HCT116 (cell line): ENCODE measurements around the gene PRICKLE2. TPM values are rescaled to one million over a fixed set of nuclear protein-coding genes. Genes with fewer than 3 reads are reported as not detected.

Experiments
- ATAC-seq: fragments of 200-7000 bp; cut with Tn5 transposase; 2 replicates; pipeline ENCODE4 v1.9.1; 2020; ENCODE audit warnings: mild to moderate bottlenecking, moderate library complexity
- BruUV-seq: library from RNA; stranded (reverse); fragments of 400-500 nt; replicated peaks from 2 replicates; lab custom pipeline; 2021; lab: Mats Ljungman, UMichigan
- CTCF ChIA-PET: fragments of 300-600 bp; sonication (Branson Sonifier 250); formaldehyde crosslinking; loops from one replicate; lab custom pipeline; 2021; ENCODE audit warnings: antibody characterized with exemption; lab: Charles Lee
- POLR2A ChIA-PET: fragments of 300-600, 350-600 bp; sonication (Branson Sonifier 250); formaldehyde crosslinking; loops from one replicate; lab custom pipeline; 2021; ENCODE audit warnings: antibody characterized with exemption; lab: Charles Lee
- RAD21 ChIA-PET, 2 experiments: fragments of 300-600 bp; sonication (Branson Sonifier 250); formaldehyde crosslinking; loops; one replicate each; lab custom pipeline; 2023; ENCODE audit warnings: low total read pairs in 2 of 2; ENCODE audit not compliant: uncharacterized antibody in 2 of 2, unreplicated experiment in 2 of 2, low non-redundant PET in 1 of 2; lab: Charles Lee
- DNase-seq: peaks from one replicate; pipeline ENCODE4 v3.0.0-alpha.2; 2010; ENCODE audit warnings: low read depth, low spot score
- H2AFZ ChIP-seq: fragments of 200-600 bp; shearing (Covaris generic), sonication (generic); 2 replicates; pipeline ENCODE4 v1.6.1; 2017; ENCODE audit warnings: low read depth, mixed run types, mixed read lengths, antibody characterized with exemption, low read length; ENCODE audit not compliant: poor library complexity, severe bottlenecking
- H3K27ac ChIP-seq: 2 replicates; pipeline ENCODE4 v1.5.1; 2012; ENCODE audit warnings: low read depth, low read length
- H3K27me3 ChIP-seq: fragments of 200-600 bp; sonication (generic); 2 replicates; pipeline ENCODE4 v1.6.1; 2016; ENCODE audit warnings: mixed run types, low read length, mixed read lengths; ENCODE audit not compliant: insufficient read depth
- H3K36me3 ChIP-seq, 2 experiments: fragments of 200-500 bp in 1 of 2; fragments of 200-600 bp in 1 of 2; sonication (Bioruptor generic) in 1 of 2; sonication (generic) in 1 of 2; 2 replicates each; pipeline versions ENCODE4 v1.5.1 to v1.6.1; 2014 to 2016; ENCODE audit warnings: low read length in 2 of 2, inconsistent platforms in 1 of 2, mixed read lengths in 1 of 2, mixed run types in 1 of 2; ENCODE audit not compliant: insufficient read depth in 2 of 2, control insufficient read depth in 1 of 2
- H3K4me1 ChIP-seq, 2 experiments: fragments of 200-600 bp in 1 of 2; sonication (generic) in 1 of 2; 2 replicates each; pipeline versions ENCODE4 v1.5.1 to v1.6.1; 2012 to 2017; ENCODE audit warnings: low read length in 2 of 2, inconsistent platforms in 1 of 2, mild to moderate bottlenecking in 1 of 2, mixed read lengths in 1 of 2, mixed run types in 1 of 2, moderate library complexity in 1 of 2; ENCODE audit not compliant: insufficient read depth in 2 of 2, control insufficient read depth in 1 of 2
- H3K4me2 ChIP-seq: fragments of 200-600 bp; sonication (generic); 2 replicates; pipeline ENCODE4 v1.6.1; 2017; ENCODE audit warnings: mixed run types, low read length, mixed read lengths
- H3K4me3 ChIP-seq, 2 experiments: fragments of 200-600 bp in 1 of 2; sonication (generic) in 1 of 2; replicated peaks in 1 of 2; 2 replicates each; pipeline ENCODE4 v1.5.1; 2011 to 2016; ENCODE audit warnings: low read length in 2 of 2, control low read depth in 1 of 2, low read depth in 1 of 2, mild to moderate bottlenecking in 1 of 2, mixed read lengths in 1 of 2, mixed run types in 1 of 2
- H3K79me2 ChIP-seq: fragments of 200-600 bp; sonication (generic); 2 replicates; pipeline ENCODE4 v1.6.1; 2017; ENCODE audit warnings: mild to moderate bottlenecking, mixed run types, low read length, moderate library complexity, mixed read lengths; ENCODE audit not compliant: insufficient read depth
- H3K9ac ChIP-seq: fragments of 200-600 bp; sonication (generic); 2 replicates; pipeline ENCODE4 v1.6.1; 2016; ENCODE audit warnings: low read length, mixed read lengths
- H3K9me2 ChIP-seq: fragments of 200-600 bp; sonication (generic), shearing (Covaris generic); 2 replicates; pipeline ENCODE4 v1.6.1; 2017; ENCODE audit warnings: mixed run types, mild to moderate bottlenecking, moderate library complexity; ENCODE audit not compliant: insufficient read depth
- H3K9me3 ChIP-seq, 2 experiments: fragments of 200-500 bp in 1 of 2; fragments of 200-600 bp in 1 of 2; sonication (Bioruptor generic) in 1 of 2; sonication (generic) in 1 of 2; 2 replicates each; pipeline ENCODE4 v1.6.1; 2014 to 2017; ENCODE audit warnings: low read length in 2 of 2, mixed read lengths in 2 of 2, inconsistent platforms in 1 of 2, low read depth in 1 of 2, mild to moderate bottlenecking in 1 of 2, mixed run types in 1 of 2, moderate library complexity in 1 of 2; ENCODE audit not compliant: control insufficient read depth in 1 of 2, insufficient read depth in 1 of 2
- H4K20me1 ChIP-seq: fragments of 200-600 bp; sonication (generic), shearing (Covaris generic); 2 replicates; pipeline ENCODE4 v1.6.1; 2017; ENCODE audit warnings: mixed run types, mild to moderate bottlenecking, moderate library complexity; ENCODE audit not compliant: insufficient read depth
- CBX3 ChIP-seq: IDR thresholded peaks from 2 replicates; pipeline ENCODE4 v1.6.1; 2012; ENCODE audit warnings: low read depth
- ELF1 ChIP-seq: IDR thresholded peaks from 2 replicates; pipeline ENCODE4 v1.6.1; 2012; ENCODE audit warnings: low read depth, borderline replicate concordance
- EZH2 ChIP-seq: fragments of 200-600 bp; sonication (generic); IDR thresholded peaks from 2 replicates; pipeline ENCODE4 v1.6.1; 2017; ENCODE audit warnings: antibody characterized with exemption, mixed run types
- JUND ChIP-seq: IDR thresholded peaks from 2 replicates; pipeline ENCODE4 v1.6.1; 2012
- SIN3A ChIP-seq: IDR thresholded peaks from 2 replicates; pipeline ENCODE4 v1.6.1; 2012; ENCODE audit warnings: low read depth
- SRF ChIP-seq: IDR thresholded peaks from 2 replicates; pipeline ENCODE4 v1.6.1; 2012; ENCODE audit warnings: low read depth
- YY1 ChIP-seq: IDR thresholded peaks from 2 replicates; pipeline ENCODE4 v1.6.1; 2011; ENCODE audit warnings: low read length, low read depth, moderate library complexity, mild to moderate bottlenecking; ENCODE audit not compliant: insufficient replicate concordance; ENCODE audit errors: extremely low read depth
- ZFX ChIP-seq: fragments of 450-650 bp; IDR thresholded peaks from 2 replicates; pipeline ENCODE4 v1.6.1; 2017
- intact Hi-C: fragments of 100-400 bp; cut with micrococcal nuclease; formaldehyde crosslinking; loops from 2 replicates; pipeline ENCODE4 v1.10.0; 2022
- total RNA-seq: library from RNA; stranded (reverse); gene quantifications from one replicate; pipeline ENCODE4 v1.2.1, GENCODE V29; 2021; ENCODE audit not compliant: unreplicated experiment
- TF ChIP-seq, protein P1 (sequence below), 3 experiments: fragments of 200-600 bp in 1 of 3; sonication (generic) in 1 of 3; IDR thresholded peaks in 2 of 3; conservative IDR thresholded peaks in 1 of 3; 2 replicates each; pipeline ENCODE4 v1.5.1; 2012 to 2017; ENCODE audit warnings: low read depth in 2 of 3, low read length in 2 of 3, antibody characterized with exemption in 1 of 3, borderline replicate concordance in 1 of 3, control low read depth in 1 of 3, mild to moderate bottlenecking in 1 of 3, mixed read lengths in 1 of 3, mixed run types in 1 of 3, moderate library complexity in 1 of 3; ENCODE audit not compliant: insufficient read depth in 1 of 3
- TF ChIP-seq, protein P2 (sequence below): IDR thresholded peaks from 2 replicates; pipeline ENCODE4 v1.6.1; 2012; ENCODE audit warnings: low read depth
- TF ChIP-seq, protein P3 (sequence below): IDR thresholded peaks from 2 replicates; pipeline ENCODE4 v1.6.1; 2012

Gene PRICKLE2
- total RNA-seq, 1 experiment from 2014 or later = 0.05 TPM

DNA sequence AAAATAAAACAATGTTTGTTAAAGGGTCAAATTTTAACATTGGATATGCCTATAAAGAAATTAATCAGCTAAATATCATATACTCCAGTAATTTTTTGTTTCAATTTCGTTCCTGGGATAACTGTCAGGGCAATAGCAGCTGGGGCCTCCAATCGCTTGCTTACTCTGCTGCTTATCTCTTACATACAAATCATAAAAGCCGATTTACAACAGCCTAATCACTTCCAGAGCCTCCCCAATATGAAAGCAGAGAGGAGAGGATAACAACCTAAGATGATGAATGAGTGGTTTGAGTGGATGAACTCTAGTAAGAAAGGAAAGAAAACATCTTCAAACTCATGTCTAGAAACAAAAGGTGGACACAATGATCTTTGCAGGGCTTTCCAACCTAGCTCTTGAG, 121.3 kb downstream of the PRICKLE2 start:
- DNase-seq (no peak), ATAC-seq (no peak)
- H3K79me2 ChIP-seq = no peaks in the 10 kb centered on the region
- H3K4me3 ChIP-seq = no peak overlapping the region
- H3K9me3 ChIP-seq = no peaks in the 10 kb centered on the region
- no peak overlapping the region for H3K27ac ChIP-seq
- no TSS peak for BruUV-seq
- H2AFZ ChIP-seq = no peak overlapping the region
- H3K4me1 ChIP-seq = no peaks in the 10 kb centered on the region
- ChIA-PET RAD21 (no interaction called here), CTCF (no interaction called here), POLR2A (no interaction called here)
- no peak overlapping the region for H3K4me2 ChIP-seq
- intact Hi-C loops = no loop called here
- no peak overlapping the region for H3K9ac ChIP-seq
- TF ChIP-seq CBX3 (no peak), ELF1 (no peak), EZH2 (no peak), JUND (no peak), YY1 (no peak), SRF (no peak), SIN3A (no peak), ZFX (no peak)
- TF ChIP-seq, protein P1, sequence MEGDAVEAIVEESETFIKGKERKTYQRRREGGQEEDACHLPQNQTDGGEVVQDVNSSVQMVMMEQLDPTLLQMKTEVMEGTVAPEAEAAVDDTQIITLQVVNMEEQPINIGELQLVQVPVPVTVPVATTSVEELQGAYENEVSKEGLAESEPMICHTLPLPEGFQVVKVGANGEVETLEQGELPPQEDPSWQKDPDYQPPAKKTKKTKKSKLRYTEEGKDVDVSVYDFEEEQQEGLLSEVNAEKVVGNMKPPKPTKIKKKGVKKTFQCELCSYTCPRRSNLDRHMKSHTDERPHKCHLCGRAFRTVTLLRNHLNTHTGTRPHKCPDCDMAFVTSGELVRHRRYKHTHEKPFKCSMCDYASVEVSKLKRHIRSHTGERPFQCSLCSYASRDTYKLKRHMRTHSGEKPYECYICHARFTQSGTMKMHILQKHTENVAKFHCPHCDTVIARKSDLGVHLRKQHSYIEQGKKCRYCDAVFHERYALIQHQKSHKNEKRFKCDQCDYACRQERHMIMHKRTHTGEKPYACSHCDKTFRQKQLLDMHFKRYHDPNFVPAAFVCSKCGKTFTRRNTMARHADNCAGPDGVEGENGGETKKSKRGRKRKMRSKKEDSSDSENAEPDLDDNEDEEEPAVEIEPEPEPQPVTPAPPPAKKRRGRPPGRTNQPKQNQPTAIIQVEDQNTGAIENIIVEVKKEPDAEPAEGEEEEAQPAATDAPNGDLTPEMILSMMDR (IDR thresholded peaks at IDR 0.05 in 2 of 3, conservative IDR thresholded peaks at IDR 0.05 in 1 of 3; ENCODE audit: borderline replicate concordance in 1 of 3, insufficient read depth in 1 of 3, low read depth in 2 of 3, low read length in 2 of 3) = no peak
- TF ChIP-seq, protein P2, sequence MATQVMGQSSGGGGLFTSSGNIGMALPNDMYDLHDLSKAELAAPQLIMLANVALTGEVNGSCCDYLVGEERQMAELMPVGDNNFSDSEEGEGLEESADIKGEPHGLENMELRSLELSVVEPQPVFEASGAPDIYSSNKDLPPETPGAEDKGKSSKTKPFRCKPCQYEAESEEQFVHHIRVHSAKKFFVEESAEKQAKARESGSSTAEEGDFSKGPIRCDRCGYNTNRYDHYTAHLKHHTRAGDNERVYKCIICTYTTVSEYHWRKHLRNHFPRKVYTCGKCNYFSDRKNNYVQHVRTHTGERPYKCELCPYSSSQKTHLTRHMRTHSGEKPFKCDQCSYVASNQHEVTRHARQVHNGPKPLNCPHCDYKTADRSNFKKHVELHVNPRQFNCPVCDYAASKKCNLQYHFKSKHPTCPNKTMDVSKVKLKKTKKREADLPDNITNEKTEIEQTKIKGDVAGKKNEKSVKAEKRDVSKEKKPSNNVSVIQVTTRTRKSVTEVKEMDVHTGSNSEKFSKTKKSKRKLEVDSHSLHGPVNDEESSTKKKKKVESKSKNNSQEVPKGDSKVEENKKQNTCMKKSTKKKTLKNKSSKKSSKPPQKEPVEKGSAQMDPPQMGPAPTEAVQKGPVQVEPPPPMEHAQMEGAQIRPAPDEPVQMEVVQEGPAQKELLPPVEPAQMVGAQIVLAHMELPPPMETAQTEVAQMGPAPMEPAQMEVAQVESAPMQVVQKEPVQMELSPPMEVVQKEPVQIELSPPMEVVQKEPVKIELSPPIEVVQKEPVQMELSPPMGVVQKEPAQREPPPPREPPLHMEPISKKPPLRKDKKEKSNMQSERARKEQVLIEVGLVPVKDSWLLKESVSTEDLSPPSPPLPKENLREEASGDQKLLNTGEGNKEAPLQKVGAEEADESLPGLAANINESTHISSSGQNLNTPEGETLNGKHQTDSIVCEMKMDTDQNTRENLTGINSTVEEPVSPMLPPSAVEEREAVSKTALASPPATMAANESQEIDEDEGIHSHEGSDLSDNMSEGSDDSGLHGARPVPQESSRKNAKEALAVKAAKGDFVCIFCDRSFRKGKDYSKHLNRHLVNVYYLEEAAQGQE = no peak
- TF ChIP-seq, protein P3, sequence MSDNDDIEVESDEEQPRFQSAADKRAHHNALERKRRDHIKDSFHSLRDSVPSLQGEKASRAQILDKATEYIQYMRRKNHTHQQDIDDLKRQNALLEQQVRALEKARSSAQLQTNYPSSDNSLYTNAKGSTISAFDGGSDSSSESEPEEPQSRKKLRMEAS = no peak
- H3K36me3 ChIP-seq = no peaks in the 10 kb centered on the region
- no peaks in the 10 kb centered on the region for H4K20me1 ChIP-seq
- peaks cover 12% of the 10 kb centered on the region for H3K27me3 ChIP-seq
- no peaks in the 10 kb centered on the region for H3K9me2 ChIP-seq
